Measurements from ENCODE around the gene AADACL2.

GRCh38 chr3:151796105-151796680 lies 62.5 kb downstream of the AADACL2 start:
- TF ChIP-seq POLR2A (IDR thresholded peaks at IDR 0.05): no peak
- TF ChIP-seq, protein P1, sequence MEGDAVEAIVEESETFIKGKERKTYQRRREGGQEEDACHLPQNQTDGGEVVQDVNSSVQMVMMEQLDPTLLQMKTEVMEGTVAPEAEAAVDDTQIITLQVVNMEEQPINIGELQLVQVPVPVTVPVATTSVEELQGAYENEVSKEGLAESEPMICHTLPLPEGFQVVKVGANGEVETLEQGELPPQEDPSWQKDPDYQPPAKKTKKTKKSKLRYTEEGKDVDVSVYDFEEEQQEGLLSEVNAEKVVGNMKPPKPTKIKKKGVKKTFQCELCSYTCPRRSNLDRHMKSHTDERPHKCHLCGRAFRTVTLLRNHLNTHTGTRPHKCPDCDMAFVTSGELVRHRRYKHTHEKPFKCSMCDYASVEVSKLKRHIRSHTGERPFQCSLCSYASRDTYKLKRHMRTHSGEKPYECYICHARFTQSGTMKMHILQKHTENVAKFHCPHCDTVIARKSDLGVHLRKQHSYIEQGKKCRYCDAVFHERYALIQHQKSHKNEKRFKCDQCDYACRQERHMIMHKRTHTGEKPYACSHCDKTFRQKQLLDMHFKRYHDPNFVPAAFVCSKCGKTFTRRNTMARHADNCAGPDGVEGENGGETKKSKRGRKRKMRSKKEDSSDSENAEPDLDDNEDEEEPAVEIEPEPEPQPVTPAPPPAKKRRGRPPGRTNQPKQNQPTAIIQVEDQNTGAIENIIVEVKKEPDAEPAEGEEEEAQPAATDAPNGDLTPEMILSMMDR (IDR thresholded peaks at IDR 0.05): no peak

All from heart left ventricle (tissue), 13 donors.